ENCODE data around the gene ALDH6A1.

DNA sequence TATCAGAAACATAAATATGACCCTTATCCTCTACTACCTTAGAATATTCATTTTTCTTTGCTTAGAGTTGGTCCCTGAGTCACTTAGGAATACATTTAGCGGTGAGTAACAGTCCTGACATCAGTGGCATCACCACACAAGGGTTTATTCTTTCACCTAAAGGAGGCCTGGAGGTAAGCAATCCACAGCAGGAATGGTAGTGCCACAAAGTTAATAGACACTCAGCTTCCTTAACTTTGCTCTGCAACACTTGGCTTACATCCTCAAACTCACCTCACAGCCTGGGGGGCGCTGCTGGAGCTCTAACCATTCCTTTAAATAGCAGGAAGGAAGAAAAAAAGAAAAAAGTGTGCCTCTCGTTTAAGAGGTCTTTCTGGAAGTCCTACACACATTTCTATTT lies 36.0 kb downstream of the ALDH6A1 start:
- TF ChIP-seq EZH2 (IDR thresholded peaks at IDR 0.05; ENCODE audit: borderline replicate concordance, insufficient read depth, low read depth, low read length, poor library complexity, severe bottlenecking), result no peak
- TF ChIP-seq, protein P1, sequence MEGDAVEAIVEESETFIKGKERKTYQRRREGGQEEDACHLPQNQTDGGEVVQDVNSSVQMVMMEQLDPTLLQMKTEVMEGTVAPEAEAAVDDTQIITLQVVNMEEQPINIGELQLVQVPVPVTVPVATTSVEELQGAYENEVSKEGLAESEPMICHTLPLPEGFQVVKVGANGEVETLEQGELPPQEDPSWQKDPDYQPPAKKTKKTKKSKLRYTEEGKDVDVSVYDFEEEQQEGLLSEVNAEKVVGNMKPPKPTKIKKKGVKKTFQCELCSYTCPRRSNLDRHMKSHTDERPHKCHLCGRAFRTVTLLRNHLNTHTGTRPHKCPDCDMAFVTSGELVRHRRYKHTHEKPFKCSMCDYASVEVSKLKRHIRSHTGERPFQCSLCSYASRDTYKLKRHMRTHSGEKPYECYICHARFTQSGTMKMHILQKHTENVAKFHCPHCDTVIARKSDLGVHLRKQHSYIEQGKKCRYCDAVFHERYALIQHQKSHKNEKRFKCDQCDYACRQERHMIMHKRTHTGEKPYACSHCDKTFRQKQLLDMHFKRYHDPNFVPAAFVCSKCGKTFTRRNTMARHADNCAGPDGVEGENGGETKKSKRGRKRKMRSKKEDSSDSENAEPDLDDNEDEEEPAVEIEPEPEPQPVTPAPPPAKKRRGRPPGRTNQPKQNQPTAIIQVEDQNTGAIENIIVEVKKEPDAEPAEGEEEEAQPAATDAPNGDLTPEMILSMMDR (IDR thresholded peaks at IDR 0.05), result no peak

All from B cell (primary cell).